NCI-H748 (cell line): ENCODE results near the gene UNC5CL.

Source experiments
- DNase-seq: peaks from one replicate; lab custom pipeline; 2025; ENCODE audit not compliant: unreplicated experiment; lab: John Stamatoyannopoulos, UW

The UNC5CL gene

GRCh38 chr6:41039060-41039998, at the start of gene UNC5CL:
Gene UNC5CL, minus strand, starts transcription at chr6:41039221. Its CDS starts 4,147 bp downstream, at chr6:41035074.
- DNase-seq, result peak; percentile 55

GRCh38 chr6:41088451-41088850, 49.4 kb upstream of the UNC5CL start:
- DNase-seq, result no peak

- DNase-seq, result no peak
Measured at GRCh38 chr6:41085182-41085581, 46.2 kb upstream of the UNC5CL start.

GRCh38 chr6:41083072-41083471, 44.1 kb upstream of the UNC5CL start:
- DNase-seq, result no peak

- DNase-seq, result no peak
Measured at GRCh38 chr6:41080621-41081020, 41.6 kb upstream of the UNC5CL start.

GRCh38 chr6:41079080-41079479, 40.1 kb upstream of the UNC5CL start:
- no peak for DNase-seq

- DNase-seq, result no peak
Measured at GRCh38 chr6:41078101-41078500, 39.1 kb upstream of the UNC5CL start.

GRCh38 chr6:41077536-41077935, 38.5 kb upstream of the UNC5CL start:
- DNase-seq, result no peak

GRCh38 chr6:41075651-41076626, 36.9 kb upstream of the UNC5CL start:
- no peak for DNase-seq

GRCh38 chr6:41074692-41075436, 35.8 kb upstream of the UNC5CL start:
- no peak for DNase-seq

- DNase-seq, result peak; percentile 77
Measured at GRCh38 chr6:41073968-41074691, 35.1 kb upstream of the UNC5CL start.

- peak; percentile 95 for DNase-seq
Measured at GRCh38 chr6:41073203-41073967, 34.4 kb upstream of the UNC5CL start.

- peak; percentile 100 for DNase-seq
Measured at GRCh38 chr6:41072836-41073202, 33.8 kb upstream of the UNC5CL start, which contains the start of gene NFYA. Gene NFYA, plus strand, starts transcription at chr6:41072974. Its CDS starts 6,116 bp downstream, at chr6:41079090.

GRCh38 chr6:41071923-41072835, 33.2 kb upstream of the UNC5CL start, which contains the start of gene OARD1:
Gene OARD1, minus strand, starts transcription at chr6:41072356. Its CDS starts 722 bp downstream, at chr6:41071634.
- DNase-seq, result peak; percentile 100

- DNase-seq, result no peak
Measured at GRCh38 chr6:41071501-41071922, 32.5 kb upstream of the UNC5CL start.

- DNase-seq, result peak; percentile 75
Measured at GRCh38 chr6:41066867-41067304, 27.9 kb upstream of the UNC5CL start.

GRCh38 chr6:41065550-41066026, 26.6 kb upstream of the UNC5CL start:
- no peak for DNase-seq

GRCh38 chr6:41064841-41065240, 25.8 kb upstream of the UNC5CL start:
- DNase-seq, result no peak
